ENCODE data around the gene GATA3. TPM values are rescaled to one million over a fixed set of nuclear protein-coding genes. Genes with fewer than 3 reads are reported as not detected.

The GATA3 gene
- total RNA-seq, 2 donors from 2014 or later: 14.2 to 25.2 TPM

GRCh38 chr10:8074881-8075280 is 20.4 kb downstream of the GATA3 start:
- Mint-ChIP-seq H3K4me1 (peaks cover 36% of the 10 kb centered on the region), H3K36me3 (ENCODE audit: low read depth) (peaks cover 82% of the 10 kb centered on the region), H3K27ac (peak overlapping the region; percentile 23)

GRCh38 chr10:8075282-8076260 is 21.1 kb downstream of the GATA3 start:
- Mint-ChIP-seq H3K27ac (no peak overlapping the region), H3K9me3 (no peaks in the 10 kb centered on the region), H3K36me3 (ENCODE audit: low read depth) (peaks cover 78% of the 10 kb centered on the region), H3K4me1 (peaks cover 31% of the 10 kb centered on the region), H3K27me3 (no peaks in the 10 kb centered on the region), H3K4me3 (no peak overlapping the region)
- ATAC-seq (replicated peaks): no peak

More at GRCh38 chr10:8074881-8075280, 20.4 kb downstream of the GATA3 start:
- no peak for ATAC-seq (replicated peaks)
- Mint-ChIP-seq H3K9me3 (no peaks in the 10 kb centered on the region), H3K4me3 (no peak overlapping the region), H3K27me3 (no peaks in the 10 kb centered on the region)

GRCh38 chr10:8076933-8077332 is 22.4 kb downstream of the GATA3 start:
- no peak overlapping the region for H3K27ac Mint-ChIP-seq
- H3K9me3 Mint-ChIP-seq: no peaks in the 10 kb centered on the region
- no peaks in the 10 kb centered on the region for H3K27me3 Mint-ChIP-seq
- H3K36me3 Mint-ChIP-seq (ENCODE audit: low read depth): peaks cover 73% of the 10 kb centered on the region
- peaks cover 18% of the 10 kb centered on the region for H3K4me1 Mint-ChIP-seq
- no peak for ATAC-seq (replicated peaks)
- H3K4me3 Mint-ChIP-seq: no peak overlapping the region

GRCh38 chr10:8078027-8078426 is 23.5 kb downstream of the GATA3 start:
- H3K4me1 Mint-ChIP-seq: peaks cover 10% of the 10 kb centered on the region
- H3K27me3 Mint-ChIP-seq: no peaks in the 10 kb centered on the region
- no peaks in the 10 kb centered on the region for H3K9me3 Mint-ChIP-seq
- peaks cover 62% of the 10 kb centered on the region for H3K36me3 Mint-ChIP-seq (ENCODE audit: low read depth)
- no peak overlapping the region for H3K4me3 Mint-ChIP-seq
- H3K27ac Mint-ChIP-seq: no peak overlapping the region
- no peak for ATAC-seq (replicated peaks)

- Mint-ChIP-seq H3K27me3 (no peaks in the 10 kb centered on the region), H3K36me3 (ENCODE audit: low read depth) (peaks cover 51% of the 10 kb centered on the region), H3K4me1 (peaks cover 1% of the 10 kb centered on the region), H3K9me3 (no peaks in the 10 kb centered on the region), H3K4me3 (no peak overlapping the region), H3K27ac (no peak overlapping the region)
- no peak for ATAC-seq (replicated peaks)
Observed at GRCh38 chr10:8079126-8079525, 24.6 kb downstream of the GATA3 start.

- H3K27me3 Mint-ChIP-seq: no peaks in the 10 kb centered on the region
- peaks cover 12% of the 10 kb centered on the region for H3K36me3 Mint-ChIP-seq (ENCODE audit: low read depth)
- H3K9me3 Mint-ChIP-seq: no peaks in the 10 kb centered on the region
- no peak overlapping the region for H3K27ac Mint-ChIP-seq
- H3K4me1 Mint-ChIP-seq: peaks cover 11% of the 10 kb centered on the region
- no peak overlapping the region for H3K4me3 Mint-ChIP-seq
- no peak for ATAC-seq (replicated peaks)
Observed at GRCh38 chr10:8084799-8085198, 30.3 kb downstream of the GATA3 start.

- H3K4me3 Mint-ChIP-seq: no peak overlapping the region
- H3K9me3 Mint-ChIP-seq: no peaks in the 10 kb centered on the region
- H3K36me3 Mint-ChIP-seq (ENCODE audit: low read depth): peaks cover 11% of the 10 kb centered on the region
- H3K4me1 Mint-ChIP-seq: peaks cover 11% of the 10 kb centered on the region
- H3K27ac Mint-ChIP-seq: no peak overlapping the region
- no peaks in the 10 kb centered on the region for H3K27me3 Mint-ChIP-seq
- no peak for ATAC-seq (replicated peaks)
Observed at GRCh38 chr10:8085251-8085650, 30.8 kb downstream of the GATA3 start.

- H3K4me1 Mint-ChIP-seq: peaks cover 11% of the 10 kb centered on the region
- H3K27ac Mint-ChIP-seq: no peak overlapping the region
- no peak for ATAC-seq (replicated peaks)
- peaks cover 2% of the 10 kb centered on the region for H3K36me3 Mint-ChIP-seq (ENCODE audit: low read depth)
- H3K9me3 Mint-ChIP-seq: no peaks in the 10 kb centered on the region
- H3K27me3 Mint-ChIP-seq: no peaks in the 10 kb centered on the region
- H3K4me3 Mint-ChIP-seq: no peak overlapping the region
Observed at GRCh38 chr10:8086315-8086714, 31.8 kb downstream of the GATA3 start.

GRCh38 chr10:8088504-8088903 is 34.0 kb downstream of the GATA3 start:
- Mint-ChIP-seq H3K4me3 (no peak overlapping the region), H3K36me3 (ENCODE audit: low read depth) (no peaks in the 10 kb centered on the region), H3K9me3 (no peaks in the 10 kb centered on the region), H3K27ac (no peak overlapping the region), H3K27me3 (no peaks in the 10 kb centered on the region), H3K4me1 (peaks cover 11% of the 10 kb centered on the region)
- ATAC-seq (replicated peaks): peak; percentile 94

- Mint-ChIP-seq H3K36me3 (ENCODE audit: low read depth) (no peaks in the 10 kb centered on the region), H3K9me3 (peaks cover 5% of the 10 kb centered on the region), H3K27ac (no peak overlapping the region), H3K4me1 (peaks cover 10% of the 10 kb centered on the region), H3K27me3 (no peaks in the 10 kb centered on the region), H3K4me3 (no peak overlapping the region)
- ATAC-seq (replicated peaks): no peak
Observed at GRCh38 chr10:8092428-8092827, 37.9 kb downstream of the GATA3 start.

- H3K27me3 Mint-ChIP-seq: no peaks in the 10 kb centered on the region
- H3K9me3 Mint-ChIP-seq: peaks cover 5% of the 10 kb centered on the region
- peaks cover 5% of the 10 kb centered on the region for H3K4me1 Mint-ChIP-seq
- no peaks in the 10 kb centered on the region for H3K36me3 Mint-ChIP-seq (ENCODE audit: low read depth)
- ATAC-seq (replicated peaks): peak; percentile 16
- H3K27ac Mint-ChIP-seq: no peak overlapping the region
- H3K4me3 Mint-ChIP-seq: no peak overlapping the region
Observed at GRCh38 chr10:8095959-8096358, 41.5 kb downstream of the GATA3 start.

GRCh38 chr10:8096931-8097330 is 42.4 kb downstream of the GATA3 start:
- Mint-ChIP-seq H3K27ac (no peak overlapping the region), H3K4me3 (no peak overlapping the region), H3K4me1 (peaks cover 5% of the 10 kb centered on the region), H3K27me3 (no peaks in the 10 kb centered on the region), H3K36me3 (ENCODE audit: low read depth) (no peaks in the 10 kb centered on the region), H3K9me3 (peaks cover 5% of the 10 kb centered on the region)
- peak; percentile 12 for ATAC-seq (replicated peaks)

GRCh38 chr10:8100366-8100765 is 45.9 kb downstream of the GATA3 start:
- Mint-ChIP-seq H3K27ac (no peak overlapping the region), H3K4me1 (no peaks in the 10 kb centered on the region), H3K36me3 (ENCODE audit: low read depth) (no peaks in the 10 kb centered on the region), H3K4me3 (no peak overlapping the region), H3K9me3 (no peaks in the 10 kb centered on the region), H3K27me3 (no peaks in the 10 kb centered on the region)
- no peak for ATAC-seq (replicated peaks)

- ATAC-seq (replicated peaks): peak; percentile 31
- Mint-ChIP-seq H3K4me3 (no peak overlapping the region), H3K4me1 (no peaks in the 10 kb centered on the region), H3K36me3 (ENCODE audit: low read depth) (no peaks in the 10 kb centered on the region), H3K27ac (no peak overlapping the region), H3K27me3 (no peaks in the 10 kb centered on the region), H3K9me3 (no peaks in the 10 kb centered on the region)
Observed at GRCh38 chr10:8102708-8103401, 48.4 kb downstream of the GATA3 start.

GRCh38 chr10:8103543-8103942 is 49.1 kb downstream of the GATA3 start:
- no peaks in the 10 kb centered on the region for H3K4me1 Mint-ChIP-seq
- H3K27ac Mint-ChIP-seq: no peak overlapping the region
- no peaks in the 10 kb centered on the region for H3K36me3 Mint-ChIP-seq (ENCODE audit: low read depth)
- no peaks in the 10 kb centered on the region for H3K27me3 Mint-ChIP-seq
- no peak for ATAC-seq (replicated peaks)
- no peaks in the 10 kb centered on the region for H3K9me3 Mint-ChIP-seq
- no peak overlapping the region for H3K4me3 Mint-ChIP-seq
